CD4-positive, alpha-beta T cell treated with Interleukin-17A for 1 hour (primary cell): ENCODE measurements around the gene MTUS2.
"Not testable (repeated sequence)": the region's sequence is repeated elsewhere in the genome, so short reads cannot be mapped to it uniquely, and the experiment has no call there.

Source experiments
- DNase-seq: peaks from one replicate; pipeline ENCODE4 v3.0.0-alpha.2; 2020

MTUS2 gene

GRCh38 chr13:29174093-29174492 lies 354.0 kb downstream of the MTUS2 start:
- no peak for DNase-seq

GRCh38 chr13:29175250-29175873 lies 355.2 kb downstream of the MTUS2 start:
- DNase-seq = no peak

- DNase-seq = no peak
Measured at GRCh38 chr13:29180055-29180454, 359.9 kb downstream of the MTUS2 start.

- no peak for DNase-seq
Measured at GRCh38 chr13:29182216-29182615, 362.1 kb downstream of the MTUS2 start.

- DNase-seq = no peak
Measured at GRCh38 chr13:29185926-29186325, 365.8 kb downstream of the MTUS2 start.

GRCh38 chr13:29187584-29187983 lies 367.4 kb downstream of the MTUS2 start:
- no peak for DNase-seq

- DNase-seq = no peak
Measured at GRCh38 chr13:29190298-29190697, 370.2 kb downstream of the MTUS2 start.

- DNase-seq = no peak
Measured at GRCh38 chr13:29193083-29193482, 372.9 kb downstream of the MTUS2 start.

GRCh38 chr13:29195456-29195855 lies 375.3 kb downstream of the MTUS2 start:
- no peak for DNase-seq

- no peak for DNase-seq
Measured at GRCh38 chr13:29196409-29197074, 376.4 kb downstream of the MTUS2 start.

- not testable (repeated sequence) for DNase-seq
Measured at GRCh38 chr13:29202753-29203152, 382.6 kb downstream of the MTUS2 start.

- no peak for DNase-seq
Measured at GRCh38 chr13:29204651-29205050, 384.5 kb downstream of the MTUS2 start.

GRCh38 chr13:29210676-29211075 lies 390.5 kb downstream of the MTUS2 start:
- DNase-seq = no peak

- not testable (repeated sequence) for DNase-seq
Measured at GRCh38 chr13:29211162-29211561, 391.0 kb downstream of the MTUS2 start.

GRCh38 chr13:29222458-29222857 lies 402.3 kb downstream of the MTUS2 start:
- no peak for DNase-seq

GRCh38 chr13:29224206-29224605 lies 404.1 kb downstream of the MTUS2 start:
- no peak for DNase-seq

GRCh38 chr13:29227576-29227975 lies 407.4 kb downstream of the MTUS2 start:
- DNase-seq = no peak

GRCh38 chr13:29230299-29230845 lies 410.2 kb downstream of the MTUS2 start:
- no peak for DNase-seq

GRCh38 chr13:29239653-29240525 lies 419.8 kb downstream of the MTUS2 start:
- no peak for DNase-seq

GRCh38 chr13:29254626-29255370 lies 434.7 kb downstream of the MTUS2 start:
- no peak for DNase-seq

- no peak for DNase-seq
Measured at GRCh38 chr13:29255567-29255966, 435.4 kb downstream of the MTUS2 start.

GRCh38 chr13:29260684-29261083 lies 440.5 kb downstream of the MTUS2 start:
- DNase-seq = no peak

GRCh38 chr13:29266261-29266660 lies 446.1 kb downstream of the MTUS2 start:
- peak; percentile 6 for DNase-seq
